HK-2 (cell line): ENCODE data around the gene SPX.

Experiments
- DNase-seq: peaks from one replicate; pipeline ENCODE4 v3.0.0-alpha.2; 2018; ENCODE audit not compliant: unreplicated experiment

Gene SPX

DNA sequence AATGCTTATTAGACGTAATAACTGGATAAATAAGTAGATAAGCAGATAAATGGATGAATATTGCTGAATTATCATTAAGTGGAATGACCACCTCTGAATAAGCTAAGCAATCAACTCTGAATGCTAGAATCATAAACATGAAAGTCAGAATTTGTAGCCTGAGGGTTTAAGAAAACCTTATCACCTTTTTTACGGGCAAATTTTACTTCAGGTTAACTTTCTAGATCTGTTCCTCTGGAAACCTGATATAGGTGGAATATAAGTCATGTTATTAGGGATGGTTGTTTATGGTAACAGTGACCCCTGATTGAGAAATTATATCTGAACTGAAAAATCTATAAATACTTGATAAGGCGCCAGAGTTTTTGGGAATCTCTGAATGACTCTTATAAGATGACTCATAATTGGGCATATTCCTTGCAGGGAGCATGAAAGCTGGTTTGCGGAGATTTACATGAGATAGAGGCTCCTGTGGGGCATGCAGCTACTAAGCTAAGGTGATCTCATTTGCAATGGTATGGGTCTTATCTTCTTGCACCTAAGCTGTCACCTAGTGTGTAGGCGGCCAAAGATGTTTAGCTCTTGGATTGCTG, 12.1 kb downstream of the SPX start:
- DNase-seq = no peak

DNA sequence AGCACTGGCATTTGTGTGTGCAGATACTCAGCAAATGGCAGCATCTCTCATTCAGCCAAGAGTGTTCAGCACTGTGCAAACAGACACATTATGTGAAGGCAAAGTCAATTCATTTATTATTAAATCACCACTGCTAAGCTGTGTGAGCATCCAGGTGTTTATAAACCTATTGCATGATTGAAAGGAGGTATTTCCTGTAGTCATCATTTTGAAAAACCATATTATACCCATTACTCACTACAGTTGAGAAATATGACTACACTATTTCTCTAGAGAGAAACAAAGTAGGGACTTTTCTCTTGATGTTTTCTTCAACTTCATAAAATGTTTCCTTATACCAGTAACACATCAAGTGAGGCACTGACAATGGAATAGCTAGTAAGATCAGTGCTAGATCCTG, 13.7 kb downstream of the SPX start:
- no peak for DNase-seq

DNA sequence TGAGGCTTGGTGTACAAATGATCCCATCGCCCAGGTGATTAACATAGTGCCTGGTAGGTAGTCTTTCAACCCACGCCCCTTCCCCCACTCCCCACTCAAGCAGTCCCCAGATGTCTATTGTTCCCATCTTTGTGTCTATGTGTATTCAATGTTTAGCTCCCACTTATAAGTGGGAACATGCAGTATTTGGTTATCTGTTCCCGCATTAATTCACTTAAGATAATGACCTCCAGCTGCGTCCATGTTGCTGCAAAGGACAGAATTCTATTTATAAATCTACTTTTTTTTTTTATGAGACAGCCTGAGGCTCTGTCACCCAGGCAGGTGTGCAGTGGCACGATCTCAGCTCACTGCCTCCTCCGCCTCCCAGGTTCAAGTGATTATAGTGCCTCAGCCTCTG, 15.7 kb downstream of the SPX start:
- no peak for DNase-seq

DNA sequence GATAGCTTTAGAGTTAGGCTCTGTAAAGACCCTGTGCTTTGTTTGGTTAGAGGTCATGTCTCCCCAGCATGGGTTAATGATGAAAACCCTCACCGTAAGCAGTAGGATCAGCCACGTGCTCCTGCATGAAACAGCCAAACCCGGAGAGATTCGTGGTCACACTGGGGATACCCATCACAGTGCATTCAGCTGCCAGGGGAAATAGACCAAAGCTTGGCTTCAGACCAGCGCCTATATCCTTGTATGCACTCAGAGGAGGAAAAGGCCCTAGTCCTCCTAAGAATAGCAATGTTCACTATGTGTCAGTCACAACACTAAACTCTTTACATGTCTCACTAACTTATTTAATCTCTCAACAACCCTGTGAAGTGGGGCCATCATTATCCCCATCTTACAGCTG, 16.3 kb downstream of the SPX start:
- no peak for DNase-seq

DNA sequence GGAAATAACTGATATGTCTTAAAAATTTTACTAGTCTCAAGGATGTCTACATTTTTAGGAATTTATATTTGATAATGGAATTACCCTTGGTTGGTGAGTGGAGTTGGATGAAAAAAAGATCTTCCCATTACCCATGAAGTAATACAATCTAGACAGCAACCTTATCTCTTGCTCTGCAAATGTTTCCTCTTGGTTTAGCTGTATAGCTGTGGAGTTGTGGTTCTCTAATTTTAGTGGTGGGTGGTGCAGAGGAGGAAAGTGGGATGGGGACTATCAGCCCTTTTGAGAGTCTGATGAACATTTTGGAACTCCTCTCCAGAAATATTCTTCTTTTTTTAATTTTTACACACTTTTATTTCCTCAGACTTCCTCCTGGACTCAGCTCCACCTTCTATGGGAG, 17.1 kb downstream of the SPX start:
- DNase-seq = no peak

DNA sequence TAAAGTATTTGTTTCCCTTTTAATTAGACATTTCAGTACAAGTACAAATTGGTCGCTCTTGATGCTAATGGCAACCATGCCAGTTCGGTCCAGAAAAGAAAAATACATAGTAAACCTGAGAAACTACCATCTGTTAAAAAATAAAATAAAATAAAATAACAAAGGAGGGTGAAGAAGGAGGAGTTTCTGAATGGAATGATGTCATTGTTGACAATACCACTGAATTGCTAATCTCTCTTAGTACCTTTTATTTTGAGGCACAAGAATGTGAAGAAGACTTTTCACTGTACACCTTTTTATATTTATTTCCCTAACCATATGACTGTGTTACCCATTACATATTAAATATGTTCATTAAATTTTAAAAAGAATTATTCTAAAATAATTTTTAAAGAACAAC, 19.5 kb downstream of the SPX start:
- no peak for DNase-seq

DNA sequence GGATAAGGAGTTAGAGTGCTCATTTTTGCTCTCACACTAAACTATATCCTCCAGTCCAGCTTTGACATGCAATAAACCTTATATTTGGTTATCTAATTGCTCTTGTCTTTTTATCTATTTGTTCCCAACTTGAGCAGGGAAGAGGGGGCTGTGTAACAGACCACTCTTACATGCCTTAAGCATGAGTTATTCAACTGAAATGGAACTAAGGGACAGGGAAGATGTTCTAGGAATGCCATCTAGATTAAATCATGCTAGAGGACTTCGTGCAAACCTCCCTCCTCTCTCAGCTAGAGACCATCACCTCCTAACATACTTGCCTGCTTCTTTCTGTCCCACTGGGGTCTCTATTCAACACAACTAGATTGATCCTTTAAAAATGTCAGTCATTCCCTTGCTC, 20.6 kb downstream of the SPX start:
- DNase-seq = no peak

DNA sequence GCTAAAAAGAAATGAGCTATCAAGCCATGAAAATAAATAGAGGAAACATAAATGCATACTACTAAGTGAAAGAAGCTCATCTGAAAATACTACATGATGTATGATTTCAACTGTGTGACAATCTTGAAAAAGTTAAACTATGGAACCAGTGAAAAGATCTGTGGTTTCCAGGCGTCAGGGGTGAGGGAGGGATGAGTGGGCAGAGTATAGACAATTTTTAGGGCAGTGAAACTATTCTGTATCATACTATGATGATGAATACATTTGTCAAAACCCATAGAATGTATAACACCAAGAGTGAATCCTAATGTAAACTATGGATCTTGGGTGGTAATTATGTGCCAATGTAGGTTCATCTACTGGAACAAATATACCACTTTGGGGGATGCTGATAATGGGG, 21.3 kb downstream of the SPX start:
- DNase-seq = no peak

DNA sequence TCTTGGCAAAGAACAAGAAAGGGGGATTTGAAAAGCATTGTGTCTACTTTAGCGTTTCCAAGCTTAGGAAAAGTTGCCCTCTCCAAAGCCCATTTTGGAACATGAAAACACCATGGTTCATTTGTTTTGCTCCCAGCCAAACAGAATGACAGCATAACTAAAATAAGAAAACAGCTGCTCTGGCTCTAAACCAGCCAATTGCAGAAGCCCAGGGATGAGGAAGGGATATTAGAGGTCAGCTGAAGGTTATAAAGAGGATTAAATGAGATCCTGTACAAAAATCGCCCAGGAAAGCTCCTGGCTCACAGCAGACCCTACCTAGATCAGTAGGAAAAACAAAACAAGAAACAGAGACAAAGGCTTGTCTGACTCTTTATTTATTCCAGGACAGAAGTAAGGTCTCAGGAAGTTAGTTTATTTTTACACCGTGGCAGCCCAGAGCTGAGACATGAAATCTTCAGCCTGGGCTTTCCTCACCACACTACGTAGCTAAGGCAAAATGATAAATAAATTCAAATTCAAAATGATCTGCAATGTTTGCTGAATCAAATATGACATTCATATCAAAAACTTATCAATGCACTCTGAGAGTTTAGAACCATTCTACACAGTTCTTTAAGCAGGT, 25.9 kb downstream of the SPX start:
- no peak for DNase-seq

DNA sequence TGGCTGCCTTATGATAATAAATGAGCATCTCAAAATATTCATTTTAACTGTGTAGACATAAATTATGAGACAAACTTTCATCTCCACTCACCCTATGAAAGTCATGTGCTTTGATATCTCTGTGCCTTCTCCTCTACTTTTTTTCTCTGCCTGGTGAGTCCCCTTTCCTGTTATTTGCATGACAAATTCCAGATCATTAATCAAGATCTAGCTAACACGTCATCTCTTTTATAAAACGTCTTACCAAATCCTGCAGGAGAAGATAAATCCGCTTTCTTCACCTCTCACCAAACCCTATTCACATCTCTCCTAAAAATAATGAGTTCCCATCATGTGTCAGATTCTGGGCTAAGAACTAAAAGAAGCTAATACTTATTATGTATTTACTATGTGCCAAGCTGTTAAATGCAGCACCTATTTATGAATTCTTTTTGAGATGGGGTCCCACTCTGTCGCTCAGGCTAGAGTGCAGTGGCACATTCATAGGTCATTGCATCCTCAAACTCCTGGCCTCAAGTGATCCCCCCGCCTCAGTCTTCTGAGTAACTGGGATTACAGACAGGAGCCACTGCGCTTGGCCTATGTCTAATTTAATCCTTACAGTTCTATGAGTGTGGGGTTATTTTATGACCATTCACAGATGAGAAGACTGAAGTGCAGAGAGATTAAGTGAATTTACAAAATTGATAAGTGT, 26.7 kb downstream of the SPX start:
- no peak for DNase-seq

DNA sequence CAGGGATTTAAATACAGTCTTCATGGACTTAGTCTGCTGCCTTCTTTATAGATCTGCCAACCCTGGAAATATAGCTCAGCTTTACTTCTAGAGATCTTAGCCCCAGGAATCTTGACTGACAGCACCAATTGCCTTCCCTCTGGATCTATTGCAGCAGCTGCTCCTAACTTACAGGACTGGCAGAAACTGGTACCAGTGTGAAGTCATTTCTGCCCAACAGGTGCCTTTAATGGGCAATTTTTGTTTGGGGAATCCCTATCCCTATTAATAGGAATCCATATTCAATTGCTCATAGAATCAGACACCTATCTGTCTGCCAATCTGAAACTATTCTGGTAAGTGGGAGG, 27.2 kb downstream of the SPX start:
- no peak for DNase-seq

DNA sequence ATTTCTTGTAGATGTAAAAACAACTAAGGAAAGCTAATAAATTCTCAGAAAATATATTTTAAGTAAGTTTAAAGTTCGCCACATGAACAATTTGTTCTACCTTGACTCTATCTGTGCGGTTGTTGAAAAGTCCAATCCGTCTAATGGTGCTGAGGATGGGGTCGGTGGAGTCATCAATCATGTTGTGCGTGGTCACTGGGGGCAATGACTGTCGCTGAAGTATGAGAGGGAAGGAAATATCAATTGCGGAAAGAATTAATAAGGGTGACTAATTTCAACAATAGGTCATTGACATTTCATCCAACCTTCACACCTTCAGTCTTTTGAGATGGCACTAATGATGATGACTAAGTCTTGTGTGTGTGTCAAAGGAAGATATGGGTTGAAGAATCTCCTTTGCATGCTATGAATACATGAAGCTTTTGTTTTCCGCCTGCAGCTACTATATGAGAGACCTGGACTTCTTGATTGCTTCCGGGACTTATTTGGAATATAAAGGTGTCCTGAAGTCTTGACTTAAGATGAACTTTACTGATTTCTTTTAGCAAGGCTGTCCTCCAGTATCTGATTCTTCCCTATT, 32.1 kb downstream of the SPX start:
- no peak for DNase-seq

DNA sequence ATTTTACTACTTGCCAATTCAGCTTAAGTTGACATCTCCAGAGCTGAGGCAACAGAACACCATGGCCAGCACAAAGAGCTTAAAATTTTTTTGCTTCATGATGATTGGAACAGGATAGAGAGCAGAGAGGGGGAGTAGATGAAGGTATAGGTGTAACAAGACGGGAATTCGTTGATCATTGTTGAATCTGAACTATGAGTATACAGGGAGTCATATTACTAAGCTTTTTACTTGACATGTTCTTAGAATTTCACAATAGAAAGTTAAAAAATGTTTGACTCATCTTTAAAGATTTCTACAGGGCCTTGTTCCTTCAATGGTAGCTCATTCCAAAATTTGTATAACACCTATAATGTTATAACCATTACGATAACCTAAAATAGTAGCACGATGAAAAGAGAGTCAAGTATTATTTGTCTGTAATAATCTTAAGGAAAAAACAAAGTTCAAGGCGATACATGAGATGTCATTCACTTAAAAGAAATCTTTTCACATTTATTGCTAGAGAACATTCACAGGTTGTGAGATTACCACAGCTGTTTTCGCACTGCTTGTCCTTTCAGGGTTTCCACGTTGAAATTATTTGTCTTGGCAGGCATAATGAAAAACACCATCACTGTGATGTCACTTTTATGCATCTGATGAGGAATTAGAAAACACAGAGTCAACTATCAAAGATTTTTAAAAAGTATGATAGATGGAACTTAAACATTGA, 33.9 kb downstream of the SPX start:
- DNase-seq = no peak

DNA sequence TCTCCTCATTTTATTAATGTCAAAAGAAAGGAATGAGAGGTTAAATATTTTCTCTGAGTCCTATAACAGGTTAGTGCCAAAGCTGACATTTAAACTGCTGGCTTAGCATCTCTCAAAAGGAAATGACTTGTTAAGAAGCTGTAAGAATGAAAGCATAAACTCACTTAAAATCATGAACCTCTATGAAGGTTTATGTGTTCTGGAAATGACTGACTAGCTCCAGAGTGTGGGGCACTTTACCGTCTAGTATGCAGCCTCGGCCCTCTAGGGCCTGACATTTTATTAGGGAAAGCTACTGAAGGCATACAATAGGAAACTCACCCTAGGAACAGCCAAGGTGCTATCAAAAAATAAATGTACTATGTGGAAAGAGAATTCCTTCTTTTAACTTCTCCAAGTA, 35.1 kb downstream of the SPX start:
- DNase-seq = no peak

DNA sequence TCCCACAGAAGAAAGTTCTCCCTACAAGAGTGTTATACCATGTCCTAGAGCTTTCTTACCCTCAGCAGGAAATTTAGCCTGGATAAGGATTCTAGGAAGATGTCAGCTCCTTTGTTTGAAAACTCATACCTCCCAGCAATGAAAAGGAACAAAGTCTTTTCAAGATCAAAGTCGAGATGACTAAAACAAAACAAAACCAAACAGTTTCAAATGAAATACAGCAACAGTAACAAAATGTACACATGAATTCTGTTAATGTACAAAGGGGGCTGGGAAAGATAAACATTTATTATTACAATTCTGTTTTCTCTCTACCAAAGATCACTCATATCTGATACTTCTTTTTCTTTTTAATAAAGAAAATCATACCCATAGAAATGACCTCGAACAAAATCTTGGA, 36.8 kb downstream of the SPX start:
- DNase-seq = no peak

DNA sequence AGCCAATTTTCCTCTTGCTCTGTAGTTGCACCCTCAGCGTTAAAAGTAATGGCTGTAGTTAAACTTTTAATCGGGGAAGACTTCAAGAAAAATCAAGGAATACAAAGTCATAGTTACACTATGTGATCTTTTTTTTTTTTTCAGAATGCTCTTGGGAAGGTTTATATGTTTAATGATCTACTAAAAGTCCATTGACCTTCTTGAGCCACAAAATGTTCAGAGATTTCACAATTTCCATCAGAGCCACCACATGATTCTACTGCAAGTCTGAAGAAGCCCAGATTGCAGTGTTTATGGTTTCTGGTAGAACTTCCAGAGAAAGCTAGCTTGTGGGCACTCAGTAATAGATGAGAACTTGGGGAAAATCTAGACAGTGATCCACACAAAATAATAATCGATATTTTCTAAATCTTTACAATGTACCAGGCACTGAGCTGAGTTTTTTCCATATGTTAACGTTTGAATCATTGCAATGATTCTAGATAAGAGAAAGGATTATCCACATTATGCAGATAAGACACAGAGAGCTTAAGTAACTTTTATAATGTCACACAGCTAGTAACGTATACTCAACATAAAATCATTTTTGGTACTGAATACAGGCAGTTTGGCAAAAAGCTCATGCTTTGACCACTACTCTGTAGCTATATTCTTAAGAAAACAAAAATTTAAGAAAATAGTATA, 40.3 kb downstream of the SPX start:
- no peak for DNase-seq

DNA sequence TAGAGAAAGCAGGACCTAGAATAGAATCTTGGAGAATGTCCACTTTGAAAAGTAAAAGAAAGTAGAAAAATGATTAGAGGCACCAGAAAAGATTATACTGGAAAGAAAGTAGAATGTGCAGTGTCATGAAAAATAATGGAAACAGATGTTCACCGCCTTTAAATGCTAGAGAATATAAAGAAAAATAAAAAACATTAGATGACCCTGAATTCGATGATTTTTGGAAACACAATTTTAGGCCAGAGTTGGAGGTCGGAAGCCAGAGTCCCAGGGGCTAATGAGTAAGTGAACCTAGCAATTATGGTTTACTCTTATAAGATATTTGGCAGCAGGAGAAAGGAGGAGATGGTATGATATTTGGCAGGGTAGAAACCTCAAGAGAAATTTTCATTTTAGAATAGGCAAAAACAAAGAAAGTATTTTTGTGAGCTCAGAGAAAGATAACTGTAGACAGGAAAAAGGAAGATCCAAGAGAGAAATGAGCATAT, 40.9 kb downstream of the SPX start:
- DNase-seq = no peak

DNA sequence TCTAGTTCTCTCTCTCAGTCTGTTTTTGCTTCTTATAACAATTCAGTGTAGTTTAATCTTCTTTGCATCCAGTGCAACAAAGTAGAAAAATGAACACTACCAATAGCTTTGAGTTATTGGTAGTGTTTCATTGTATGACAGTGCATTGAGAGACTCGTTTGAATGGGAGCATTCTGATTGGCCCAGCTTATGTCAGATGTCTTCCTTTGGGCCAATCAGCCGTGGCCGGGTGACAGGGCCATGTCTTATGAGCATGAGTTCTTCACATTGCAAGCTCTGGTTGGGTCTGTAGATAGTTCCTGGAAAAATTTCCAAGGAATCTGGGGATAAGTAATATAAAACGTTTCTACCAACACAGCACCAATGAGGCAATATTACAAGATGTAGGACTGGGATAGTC, 42.0 kb downstream of the SPX start:
- DNase-seq = no peak

DNA sequence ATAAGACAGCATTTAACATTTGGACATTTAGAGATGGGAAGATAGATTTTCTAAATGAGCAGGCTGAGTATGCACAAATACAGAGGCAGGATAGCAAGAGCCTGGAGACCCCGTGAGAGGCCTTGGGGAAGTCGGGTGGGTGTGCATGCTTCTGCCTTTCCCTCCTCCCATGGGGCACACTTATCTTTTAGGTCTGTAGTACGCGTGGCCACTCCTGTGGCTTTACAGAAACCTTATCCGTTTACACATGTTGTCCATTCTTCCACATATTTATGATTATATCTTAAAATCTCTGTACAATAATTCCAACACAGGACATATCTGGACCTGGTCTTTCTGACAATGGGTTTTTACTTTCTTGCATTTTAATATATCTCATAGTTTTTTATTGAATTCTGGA, 45.0 kb downstream of the SPX start:
- DNase-seq = no peak

DNA sequence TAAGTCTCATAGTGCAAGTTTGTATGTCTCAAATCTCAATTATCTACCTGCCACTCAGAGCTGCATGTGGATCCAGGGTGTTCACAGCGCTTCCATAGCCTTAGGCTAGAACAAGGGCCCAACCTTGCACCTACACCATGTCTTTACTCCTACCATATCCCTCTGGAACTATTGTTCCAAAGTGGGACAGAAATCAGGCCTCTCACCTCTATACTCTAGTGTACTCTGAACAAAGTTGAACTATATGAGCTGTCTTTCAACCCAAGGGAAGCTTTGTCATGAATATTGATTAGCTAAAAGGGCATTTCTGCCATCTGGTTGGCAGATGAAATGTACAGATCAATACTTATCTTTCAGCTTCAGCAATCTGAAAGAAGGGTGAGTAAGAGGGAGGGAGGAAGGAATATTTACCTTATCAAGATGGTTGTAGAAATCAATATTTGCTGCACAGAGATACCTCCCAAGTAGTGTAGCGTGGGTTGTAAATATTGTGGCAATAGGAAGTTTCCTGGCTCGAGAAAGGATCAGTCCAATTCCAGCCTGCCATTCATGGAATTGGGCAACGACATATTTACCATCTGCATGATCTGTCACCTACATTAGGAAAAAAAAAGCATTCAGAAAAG, 47.8 kb downstream of the SPX start:
- DNase-seq = no peak

DNA sequence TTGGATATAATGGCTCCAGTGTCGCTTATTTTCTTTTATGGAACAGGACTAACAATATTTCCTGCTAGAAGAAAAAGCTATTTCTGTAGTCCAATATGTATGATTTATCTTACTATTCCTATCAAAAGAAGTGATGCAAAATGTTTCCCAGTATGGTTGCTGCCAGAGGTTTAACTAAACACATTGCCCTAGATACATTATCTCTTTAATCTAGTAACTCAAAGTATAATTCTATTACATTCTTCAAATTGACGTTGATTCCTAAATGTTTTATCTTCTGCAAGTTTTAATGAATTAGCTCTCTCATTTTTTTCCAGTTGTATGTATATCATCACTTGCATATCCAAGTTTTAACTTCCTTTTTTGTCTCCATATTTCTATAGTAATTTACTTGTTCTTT, 50.3 kb downstream of the SPX start:
- no peak for DNase-seq

DNA sequence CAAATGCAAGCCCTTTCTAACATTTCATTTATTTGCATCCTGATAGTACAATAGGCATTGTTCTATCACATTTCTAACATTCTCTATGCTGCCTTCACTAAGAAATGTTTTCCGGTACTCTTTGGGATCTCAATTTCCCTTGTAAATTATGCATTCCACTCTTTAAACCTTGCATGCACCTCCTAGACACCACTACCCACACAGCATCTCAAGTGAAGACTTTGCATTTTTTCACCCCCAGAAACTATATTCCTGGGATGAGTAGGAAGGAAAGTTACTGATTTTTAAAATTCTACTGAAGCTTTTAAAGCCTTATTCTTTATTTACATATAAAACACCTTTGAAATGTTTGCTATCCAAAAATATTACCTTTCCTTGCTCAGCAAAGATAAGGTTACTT, 51.4 kb downstream of the SPX start:
- DNase-seq = no peak
